Activated CD4-positive, alpha-beta T cell treated with anti-CD3 and anti-CD28 coated beads, Interleukin-2, amount 50 U/mL, for 1 hour (primary cell): ENCODE results near the gene IL27RA.

Experiments used
- DNase-seq: peaks from one replicate; pipeline ENCODE4 v3.0.0-alpha.2; 2020

IL27RA gene

DNA sequence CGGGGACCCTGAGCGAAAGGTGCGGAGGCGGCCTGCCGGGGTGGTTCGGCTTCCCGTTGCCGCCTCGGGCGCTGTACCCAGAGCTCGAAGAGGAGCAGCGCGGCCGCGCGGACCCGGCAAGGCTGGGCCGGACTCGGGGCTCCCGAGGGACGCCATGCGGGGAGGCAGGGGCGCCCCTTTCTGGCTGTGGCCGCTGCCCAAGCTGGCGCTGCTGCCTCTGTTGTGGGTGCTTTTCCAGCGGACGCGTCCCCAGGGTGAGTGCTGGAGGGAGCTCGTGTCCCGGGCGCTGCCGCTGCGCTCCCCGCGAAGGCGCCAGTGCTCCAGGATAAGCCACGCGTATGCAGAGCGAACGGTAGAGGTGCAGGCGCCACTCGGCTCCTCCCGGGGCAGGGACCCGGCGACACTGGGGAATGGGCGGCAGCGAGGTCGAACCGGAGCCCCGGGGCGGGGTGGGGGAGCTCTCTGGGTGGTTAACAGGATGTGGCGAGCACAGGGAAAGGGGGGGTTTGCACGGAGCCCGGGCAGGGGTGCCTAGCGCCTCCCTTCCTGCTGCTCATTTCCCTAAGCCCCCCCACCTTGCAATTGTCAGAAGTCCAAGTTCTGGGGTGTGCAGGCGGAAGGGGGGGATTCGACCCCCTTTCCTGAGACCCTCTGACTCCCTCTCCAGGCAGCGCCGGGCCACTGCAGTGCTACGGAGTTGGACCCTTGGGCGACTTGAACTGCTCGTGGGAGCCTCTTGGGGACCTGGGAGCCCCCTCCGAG, at the start of gene IL27RA:
Gene IL27RA, plus strand, starts transcription at position 44 of the 762 bp plus-strand sequence. Its CDS starts 111 bp downstream, at position 155.
- peak; percentile 77 for DNase-seq

DNA sequence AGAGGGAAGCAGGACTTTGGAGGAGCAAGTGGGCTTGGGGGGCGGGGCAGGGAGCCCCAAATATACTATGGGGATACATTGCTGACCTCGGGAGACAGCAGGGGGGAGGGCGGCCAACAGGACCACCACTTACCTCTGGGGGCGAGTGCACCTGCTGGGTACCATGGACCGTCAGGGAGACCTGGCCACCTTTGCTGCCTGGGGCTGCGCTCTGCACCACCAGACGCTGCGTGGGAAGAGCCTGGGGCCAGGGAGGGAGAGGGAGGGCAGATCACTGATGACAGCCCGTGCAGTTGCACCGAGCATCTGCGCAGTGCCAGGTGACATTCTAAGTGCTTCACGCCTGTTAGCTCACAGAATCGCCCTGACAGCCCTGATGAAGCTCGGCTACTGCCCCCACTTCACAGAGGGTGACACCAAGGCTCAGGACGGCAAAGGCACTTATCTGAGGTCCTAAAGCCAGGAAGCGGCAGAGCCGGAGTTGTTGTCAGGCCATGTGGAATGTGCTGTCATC, 49.5 kb upstream of the IL27RA start:
- DNase-seq: no peak

DNA sequence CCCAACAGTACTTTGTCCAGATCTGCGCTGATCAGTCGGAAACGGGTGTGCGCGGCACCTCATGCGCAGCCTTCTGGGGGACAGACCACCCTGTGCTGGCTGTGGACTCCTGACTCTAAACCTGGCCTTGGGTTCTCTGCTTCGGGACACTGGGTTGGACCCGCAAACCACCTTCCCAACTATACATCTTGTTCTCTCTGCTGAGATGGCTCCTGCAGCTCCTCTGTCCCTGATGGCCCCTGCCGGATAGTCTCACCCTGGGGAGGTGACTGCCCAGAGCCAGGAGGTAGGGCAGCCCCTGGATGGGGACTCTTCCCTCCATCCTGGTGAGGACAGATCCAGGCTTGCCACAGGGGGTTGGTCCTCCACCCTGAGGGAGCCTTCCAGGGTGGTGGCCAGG, 48.8 kb upstream of the IL27RA start:
- no peak for DNase-seq

DNA sequence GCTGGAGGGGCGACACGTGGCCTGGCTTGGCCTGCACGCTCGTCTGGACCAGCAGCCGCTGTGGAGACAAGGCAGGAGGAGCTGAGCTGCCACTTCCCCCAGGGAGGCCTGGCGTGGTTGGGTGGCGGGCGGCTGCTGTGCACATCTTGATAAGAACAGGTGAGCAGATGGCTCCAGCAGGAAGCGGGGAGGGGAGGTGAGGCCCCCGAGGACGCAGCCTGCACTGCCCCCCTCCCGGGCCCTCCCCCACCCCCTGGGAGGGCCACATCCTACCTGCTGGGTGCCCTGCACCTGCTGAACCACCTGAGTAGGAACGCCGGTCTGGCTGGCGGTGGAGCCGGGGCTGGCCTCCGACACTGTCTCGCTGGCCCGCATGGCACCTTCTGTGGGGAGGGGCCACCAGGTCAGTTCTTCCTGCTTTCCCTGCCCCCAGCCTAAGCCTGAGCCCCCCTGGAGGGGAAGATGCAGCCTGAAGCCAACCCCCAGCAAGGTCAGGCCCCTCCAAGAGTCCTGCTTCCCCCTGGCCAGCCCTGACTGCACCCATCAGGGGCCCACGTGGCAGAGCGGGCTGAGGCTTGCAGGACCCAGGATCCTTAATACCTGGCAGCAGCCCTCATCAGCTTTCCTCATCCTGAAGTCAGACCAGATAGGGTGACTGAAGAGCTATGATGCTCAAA, 48.2 kb upstream of the IL27RA start:
- DNase-seq: peak; percentile 44

DNA sequence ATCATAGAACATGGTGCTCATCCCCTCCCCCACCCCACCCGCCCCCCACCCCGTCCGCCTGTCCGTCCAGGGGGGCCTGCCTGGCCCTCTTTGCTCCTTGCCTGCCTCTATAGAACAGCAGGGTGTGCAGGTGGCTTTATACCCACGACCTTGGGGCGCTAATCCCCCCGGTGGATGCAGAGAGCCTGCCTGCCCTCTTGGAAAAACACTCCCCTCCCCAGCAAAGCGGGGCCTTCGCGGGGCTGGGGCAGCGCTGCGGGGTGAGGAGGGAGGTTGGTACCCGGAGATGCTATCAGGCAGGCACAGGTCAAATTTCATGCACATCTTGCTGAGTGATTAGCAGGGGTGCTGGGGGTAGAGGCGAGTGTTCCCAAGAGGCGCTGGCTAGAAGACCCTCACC, 47.4 kb upstream of the IL27RA start:
- no peak for DNase-seq

DNA sequence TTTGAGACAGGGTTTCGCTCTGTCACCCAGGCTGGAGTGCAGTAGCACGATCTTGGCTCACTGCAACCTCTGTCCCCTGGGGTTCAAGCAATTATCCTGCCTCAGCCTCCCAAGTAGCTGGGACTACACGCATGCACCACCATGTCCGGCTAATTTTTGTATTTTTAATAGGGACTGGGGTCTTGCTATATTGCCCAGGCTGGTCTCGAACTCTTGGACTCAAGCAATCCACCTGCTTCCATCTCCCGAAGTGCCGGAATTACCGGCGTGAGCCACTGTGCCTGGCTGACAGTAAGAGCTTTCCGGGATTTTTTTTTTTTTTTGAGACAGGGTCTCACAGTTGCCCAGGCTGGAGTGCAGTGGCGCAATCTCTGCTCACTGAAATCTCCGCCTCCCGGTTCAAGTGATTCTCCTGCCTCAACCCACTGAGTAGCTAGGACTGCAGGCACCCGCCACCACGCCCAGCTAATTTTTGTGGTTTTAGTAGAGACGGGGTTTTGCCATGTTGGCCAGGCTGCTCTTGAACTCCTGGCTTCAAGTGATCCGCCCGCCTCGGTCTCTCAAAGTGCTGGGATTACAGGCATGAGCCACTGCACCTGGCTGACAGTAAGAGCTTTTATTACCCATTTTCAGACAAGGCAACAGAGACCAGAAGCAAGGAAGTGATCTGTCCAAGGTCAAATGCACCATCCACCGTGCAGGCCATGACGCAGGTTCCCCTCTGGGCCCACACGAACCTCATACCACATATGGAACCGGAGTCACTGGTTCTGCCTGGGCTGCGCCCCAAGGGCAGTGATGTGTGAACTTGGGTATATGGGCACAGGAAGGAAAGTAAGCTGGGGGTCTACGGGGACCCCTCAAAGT, 46.5 kb upstream of the IL27RA start:
- peak; percentile 39 for DNase-seq

DNA sequence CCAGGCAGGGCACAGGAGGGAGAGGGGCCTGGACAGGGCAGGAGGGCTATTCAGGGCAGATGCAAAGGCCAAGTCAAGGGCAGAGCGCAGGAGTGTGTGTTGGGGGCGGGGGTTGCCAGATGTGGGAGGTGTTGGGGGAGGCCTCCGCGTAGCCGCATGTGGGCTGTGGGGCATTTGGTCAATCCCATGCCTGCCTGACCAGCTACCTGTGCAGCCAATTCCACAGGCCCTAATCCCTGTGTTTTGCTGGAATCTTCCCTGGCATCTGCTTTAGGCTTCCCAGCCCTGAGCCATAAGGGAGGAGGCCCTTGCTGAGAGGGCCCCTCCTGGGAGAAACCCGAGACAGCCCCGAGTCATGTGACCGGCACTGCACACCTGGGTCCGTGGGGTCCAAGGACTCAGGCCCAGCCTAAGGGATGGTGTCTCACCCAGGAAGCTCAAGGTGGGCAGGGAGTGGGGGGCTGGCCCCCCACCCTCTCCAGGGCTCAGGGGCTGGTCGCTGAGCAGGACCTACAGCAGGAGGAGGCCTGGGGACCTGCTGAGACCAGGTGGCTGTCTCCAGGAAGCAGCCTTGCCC, 45.7 kb upstream of the IL27RA start:
- DNase-seq: no peak

DNA sequence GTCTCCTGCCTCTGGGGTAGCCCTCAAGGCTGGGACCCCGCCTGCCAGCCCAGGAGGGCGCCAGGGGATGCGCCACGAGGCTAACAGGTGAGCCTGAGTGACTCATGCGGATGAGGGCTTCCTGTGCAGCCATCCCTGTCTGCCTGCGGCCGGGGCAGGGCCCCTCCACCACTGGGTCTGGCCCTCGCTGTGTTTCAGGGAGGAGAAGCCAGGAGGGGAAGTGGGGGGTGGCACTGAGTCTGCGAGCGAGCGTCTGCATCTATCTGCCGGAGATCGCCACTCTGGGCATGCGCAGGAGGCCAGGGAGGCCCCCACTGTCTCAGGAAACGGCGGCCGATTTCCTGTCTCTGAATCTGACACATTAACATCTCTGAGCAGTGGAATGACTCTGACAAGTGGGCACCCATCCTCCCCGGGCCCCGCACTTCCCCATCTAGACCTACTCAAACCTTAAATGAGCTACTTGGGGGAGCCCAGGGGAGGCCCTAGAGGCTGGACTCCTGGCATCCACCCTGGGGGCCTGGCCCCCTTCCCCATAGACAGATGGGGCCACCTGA, 45.1 kb upstream of the IL27RA start:
- peak; percentile 99 for DNase-seq

DNA sequence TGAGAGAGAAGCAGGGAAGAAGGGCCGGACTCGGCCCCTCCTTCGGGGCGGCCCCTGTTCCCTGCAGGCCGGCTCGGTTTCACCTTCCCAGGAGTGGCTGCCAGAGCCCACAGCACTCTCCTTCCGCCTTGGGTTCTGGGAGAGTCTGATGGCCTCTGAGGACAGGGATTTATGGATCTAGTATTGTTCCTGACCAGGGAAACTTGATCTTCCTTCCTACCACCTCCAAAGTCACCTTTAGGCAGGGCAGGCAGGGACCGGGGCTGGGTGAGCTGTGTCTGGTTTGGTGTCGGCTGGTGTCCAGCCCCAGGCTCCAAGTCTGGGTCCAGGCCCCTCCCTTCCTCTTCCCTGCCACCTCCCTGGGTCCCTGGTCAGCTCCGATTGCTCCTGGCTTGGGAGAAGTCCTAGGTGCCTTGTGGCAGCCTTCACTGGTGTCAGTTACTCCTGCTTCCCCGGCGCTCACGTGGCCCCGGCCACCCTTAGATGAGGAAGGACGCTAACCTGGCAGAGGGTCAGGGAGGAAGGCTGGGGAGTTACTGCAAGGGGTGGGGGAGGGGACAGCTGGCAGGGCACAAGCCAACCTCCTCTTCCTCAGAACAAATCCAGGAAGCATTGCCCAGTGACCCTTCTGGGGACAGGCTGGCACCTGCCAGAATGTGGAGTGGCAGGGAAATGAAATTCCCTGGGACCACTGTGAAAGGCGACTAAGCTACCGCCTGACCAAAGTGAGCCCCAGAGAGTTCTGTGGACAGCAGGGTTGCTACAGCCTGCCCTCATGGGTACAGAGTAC, 44.3 kb upstream of the IL27RA start:
- DNase-seq: no peak

DNA sequence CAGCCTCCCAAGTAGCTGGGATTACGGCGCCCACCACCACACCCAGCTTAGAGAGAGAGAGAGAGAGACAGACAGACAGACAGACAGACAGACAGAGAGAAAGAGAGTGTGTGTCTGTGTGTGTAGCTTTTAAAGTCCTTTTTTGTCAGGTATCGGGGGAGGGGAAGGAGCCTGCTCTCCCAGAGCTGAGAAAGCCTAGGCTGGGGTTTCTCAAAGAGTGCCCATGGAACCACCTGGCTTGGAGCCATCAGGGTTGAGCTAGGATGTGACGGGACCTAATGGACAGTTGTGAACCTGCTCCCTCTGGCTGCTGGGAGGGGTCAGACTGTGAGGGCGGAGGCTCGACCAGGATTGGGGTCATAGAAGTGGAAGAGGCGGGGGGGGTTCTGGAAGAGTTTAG, 42.1 kb upstream of the IL27RA start:
- no peak for DNase-seq

DNA sequence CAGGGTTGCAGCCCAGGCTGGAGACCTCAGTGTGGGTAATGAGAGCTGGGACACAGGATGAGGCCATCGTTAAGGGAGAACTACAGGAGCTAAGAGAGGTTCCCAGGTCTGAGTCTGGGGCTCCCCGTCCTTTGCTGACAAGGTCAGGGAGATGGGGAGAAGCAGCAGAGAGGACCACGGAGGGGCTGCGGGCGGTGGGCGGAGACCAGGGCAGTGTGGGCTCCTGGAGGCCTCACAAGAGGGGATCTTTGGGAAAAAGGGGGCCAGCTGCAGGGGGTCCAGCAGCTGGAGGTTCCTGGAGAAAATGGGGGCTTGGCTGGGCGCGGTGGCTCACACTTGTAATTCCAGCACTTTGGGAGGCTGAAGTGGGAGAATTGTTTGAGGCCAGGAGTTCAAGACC, 41.5 kb upstream of the IL27RA start:
- no peak for DNase-seq

DNA sequence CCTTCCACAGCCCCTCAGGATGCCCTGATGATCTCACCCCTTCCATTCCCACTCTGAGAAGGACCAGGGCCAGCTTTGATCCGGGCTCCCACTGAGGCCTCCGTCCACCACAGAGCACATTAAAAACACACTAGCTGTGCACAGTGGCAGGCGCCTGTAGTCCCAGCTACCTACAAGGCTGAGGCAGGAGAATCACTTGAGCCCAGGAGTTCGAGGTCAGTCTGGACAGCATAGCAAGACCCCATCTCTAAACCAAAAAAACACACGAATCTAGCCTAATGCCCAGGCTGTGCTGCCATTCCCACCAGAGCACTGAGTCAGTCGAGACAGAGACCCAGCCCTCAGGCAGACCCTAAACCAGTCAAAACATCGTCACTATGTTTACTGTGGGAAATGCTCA, 39.5 kb upstream of the IL27RA start:
- DNase-seq: no peak

DNA sequence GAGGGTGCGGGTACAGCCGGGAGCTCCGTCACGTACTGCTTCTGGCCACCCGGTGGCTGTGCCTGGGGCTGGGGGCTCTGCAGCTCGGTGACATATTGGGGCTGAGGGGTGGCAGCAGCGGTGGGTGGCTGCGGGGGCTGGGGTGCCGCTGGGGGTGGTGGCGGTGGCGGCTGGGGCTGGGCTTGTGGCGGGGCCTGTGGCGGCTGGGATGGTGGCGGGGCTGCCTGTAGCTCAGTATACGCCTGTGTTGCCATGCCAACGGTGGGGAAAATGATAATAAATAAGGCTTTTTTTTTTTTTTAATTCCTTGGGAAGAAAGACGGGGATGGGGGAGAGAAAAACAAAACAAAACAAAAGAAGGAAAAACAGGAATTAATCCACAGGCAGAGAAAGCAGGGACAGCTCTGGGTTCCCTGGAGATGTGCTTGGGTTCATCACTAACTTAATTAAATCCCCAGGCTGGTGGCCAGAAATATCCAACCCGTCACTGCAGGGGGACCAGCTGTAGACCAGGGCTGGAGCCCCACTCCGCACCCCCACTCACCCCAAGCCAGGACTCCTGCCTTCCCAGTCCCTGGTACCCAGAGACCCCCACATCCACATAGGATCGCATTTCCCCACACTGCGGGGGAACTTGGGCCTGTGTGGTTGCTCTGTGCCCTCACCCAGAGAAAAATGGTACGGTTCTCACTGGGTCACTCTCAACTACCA, 37.8 kb upstream of the IL27RA start:
- no peak for DNase-seq

DNA sequence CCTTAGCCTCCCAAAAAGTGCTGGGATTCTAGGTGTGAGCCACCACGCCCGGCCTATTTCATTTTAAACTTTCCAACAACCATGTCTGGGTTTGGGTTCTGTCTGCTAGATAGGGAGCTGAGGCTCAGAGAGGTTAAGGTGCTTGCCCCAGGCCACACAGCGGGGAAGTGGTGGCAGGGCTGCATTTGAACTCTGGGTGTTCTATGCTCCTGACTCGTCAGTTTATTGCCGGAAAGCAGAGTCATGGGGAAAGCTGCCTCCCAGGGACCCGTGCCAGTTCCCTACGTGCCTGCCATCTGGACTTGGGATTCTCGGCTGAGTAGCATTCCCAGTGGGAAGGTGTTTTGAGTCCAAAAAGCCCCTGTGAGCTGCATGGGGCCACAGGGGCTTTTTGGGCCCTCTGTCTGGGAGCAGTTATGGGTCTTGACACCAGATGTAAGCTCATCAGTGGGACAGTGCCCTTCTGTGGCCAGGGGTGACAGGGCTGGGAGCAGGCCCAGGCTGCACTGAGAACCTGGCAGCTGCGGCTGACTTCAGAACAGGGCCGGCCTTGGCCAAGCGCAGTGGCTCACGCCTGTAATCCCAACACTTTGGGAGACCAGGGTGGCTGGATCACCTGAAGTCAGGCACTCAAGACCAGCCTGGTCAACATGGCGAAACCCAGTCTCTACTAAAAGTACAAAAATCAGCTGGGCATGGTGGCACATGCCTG, 36.4 kb upstream of the IL27RA start:
- DNase-seq: no peak

DNA sequence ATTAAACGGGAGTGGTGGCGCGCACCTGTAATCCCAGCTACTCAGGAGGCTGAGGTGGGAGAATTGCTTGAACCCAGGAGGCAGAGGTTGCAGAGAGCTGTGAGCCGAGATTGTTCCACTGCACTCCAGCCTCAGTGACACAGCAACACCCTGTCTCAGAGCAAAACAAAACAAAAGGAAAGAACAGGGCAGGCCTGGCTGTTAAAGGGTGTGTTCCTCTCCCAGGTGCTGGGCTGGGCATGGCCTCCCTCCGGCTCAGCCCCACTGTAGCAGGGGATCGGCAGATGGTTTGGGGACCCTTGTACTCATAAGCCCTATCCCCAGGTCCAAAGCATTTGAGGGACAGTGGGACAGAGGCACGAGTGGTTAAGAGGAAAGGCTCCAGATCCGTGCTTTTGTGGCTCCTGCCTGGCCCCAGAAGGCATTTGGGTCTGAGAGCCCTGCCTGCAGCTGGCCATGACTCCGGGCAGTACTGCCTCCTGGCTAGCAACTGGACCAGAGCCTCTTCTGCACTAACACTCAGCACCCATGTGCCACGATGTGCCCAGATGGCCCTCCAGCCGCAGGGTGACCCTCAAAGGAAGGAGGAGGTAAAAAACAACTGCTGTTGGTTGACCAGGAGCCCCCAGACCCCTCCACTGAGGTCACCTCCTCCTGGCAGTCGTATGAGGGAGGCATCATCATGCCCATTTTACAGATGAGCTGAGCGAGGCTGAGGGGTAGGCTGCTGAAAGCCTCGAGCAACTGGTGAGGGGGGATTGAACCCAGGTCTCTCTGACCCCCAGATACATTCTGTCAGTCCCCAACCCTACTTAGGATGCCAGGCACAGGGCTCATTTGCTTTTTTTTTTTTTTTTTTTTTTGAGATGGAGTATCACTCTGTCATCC, 35.4 kb upstream of the IL27RA start:
- DNase-seq: no peak

DNA sequence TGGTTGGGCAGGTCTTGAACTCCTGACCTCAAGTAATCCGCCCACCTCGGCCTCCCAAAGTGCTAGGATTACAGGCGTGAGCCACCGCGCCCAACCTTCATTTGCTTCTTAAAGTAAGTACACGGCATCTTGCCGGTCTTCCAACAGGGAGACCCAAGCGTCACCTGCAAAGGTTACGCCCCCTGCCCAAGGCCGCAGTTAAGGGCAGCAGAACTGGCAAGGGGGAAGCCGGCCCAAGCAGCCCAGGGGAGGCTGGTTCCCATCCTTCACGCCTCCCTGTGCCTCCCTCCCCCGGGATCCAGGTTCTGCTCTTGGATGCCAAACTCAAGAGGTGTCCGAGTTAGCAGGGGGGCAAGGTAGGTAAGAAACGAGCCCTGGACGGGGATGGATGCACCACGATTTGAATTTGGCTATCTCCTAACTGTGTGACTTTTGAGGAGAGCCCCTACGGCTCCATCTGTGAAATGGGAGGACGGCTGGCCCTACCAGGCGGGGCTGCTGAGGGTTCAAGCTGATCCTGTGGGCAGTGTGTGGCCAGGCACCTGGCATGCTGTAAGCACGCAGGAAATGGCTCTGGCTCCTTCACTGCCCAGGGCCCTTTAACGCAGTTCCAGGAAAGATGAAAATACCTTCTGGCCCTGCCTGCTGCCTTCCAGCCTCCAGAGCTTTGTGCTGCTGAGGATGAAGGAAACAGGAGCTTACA, 34.5 kb upstream of the IL27RA start:
- DNase-seq: no peak

DNA sequence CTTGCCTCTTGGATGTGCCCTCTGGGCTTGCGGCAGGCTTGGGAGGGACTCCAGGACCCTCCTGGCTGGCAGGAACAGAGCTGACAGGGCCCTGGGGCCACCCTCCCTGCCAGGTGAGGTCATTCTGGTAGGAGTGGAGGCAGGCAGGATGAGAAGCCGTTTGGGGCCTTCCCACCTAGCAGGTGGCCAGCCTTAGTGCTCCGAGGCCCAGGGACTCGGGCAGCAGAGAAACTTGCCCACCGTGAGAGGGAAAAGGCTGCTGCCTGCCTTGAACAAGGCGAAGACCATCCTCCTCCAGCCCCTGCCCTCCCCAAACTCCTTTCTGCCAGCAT, 34.0 kb upstream of the IL27RA start:
- no peak for DNase-seq

DNA sequence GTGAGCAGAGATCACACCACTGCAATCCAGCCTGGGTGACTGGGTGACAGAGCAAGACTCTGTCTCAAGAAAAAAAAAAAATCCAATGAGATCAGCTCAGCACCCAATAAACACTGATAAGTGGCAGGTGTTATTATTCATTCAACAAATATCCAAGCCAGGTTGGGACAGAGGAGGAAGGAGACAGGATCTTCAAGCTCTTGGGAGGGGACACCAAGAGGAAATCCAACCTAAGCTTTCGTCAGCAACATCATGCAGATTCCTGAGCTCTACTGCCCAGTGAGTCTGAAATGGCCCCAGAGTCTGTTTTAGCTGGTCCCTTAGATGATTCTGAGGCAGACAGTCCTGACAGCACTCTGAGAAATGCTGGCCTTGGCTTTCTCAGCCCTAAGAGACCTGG, 33.1 kb upstream of the IL27RA start:
- DNase-seq: no peak

DNA sequence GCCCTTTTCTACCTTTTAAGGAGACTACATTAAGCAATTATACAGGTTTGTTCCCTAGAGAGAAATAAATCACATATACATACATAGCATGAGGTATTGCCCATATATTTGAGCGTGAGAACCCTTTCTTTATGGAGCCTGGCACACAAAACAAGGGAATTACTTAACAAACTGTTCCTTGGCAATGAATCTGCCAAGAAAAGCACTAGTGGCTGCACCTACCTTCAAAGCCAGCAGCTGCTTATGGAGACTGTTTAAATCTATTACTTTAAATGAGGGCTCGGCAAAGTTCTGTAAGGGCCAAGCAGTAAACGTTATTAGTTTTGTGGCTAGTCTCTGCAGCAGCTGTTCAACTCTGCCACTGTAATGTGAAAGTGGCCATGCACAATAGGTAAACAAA, 32.5 kb upstream of the IL27RA start:
- no peak for DNase-seq
